DMS53 treated with DMSO at 0.1 percent for 48 hours (cell line): Measurements from ENCODE around the gene UNC5B.

ENCODE experiments used
- DNase-seq: peaks from one replicate; lab custom pipeline; 2025; ENCODE audit not compliant: unreplicated experiment; lab: John Stamatoyannopoulos, UW

The UNC5B gene

DNA sequence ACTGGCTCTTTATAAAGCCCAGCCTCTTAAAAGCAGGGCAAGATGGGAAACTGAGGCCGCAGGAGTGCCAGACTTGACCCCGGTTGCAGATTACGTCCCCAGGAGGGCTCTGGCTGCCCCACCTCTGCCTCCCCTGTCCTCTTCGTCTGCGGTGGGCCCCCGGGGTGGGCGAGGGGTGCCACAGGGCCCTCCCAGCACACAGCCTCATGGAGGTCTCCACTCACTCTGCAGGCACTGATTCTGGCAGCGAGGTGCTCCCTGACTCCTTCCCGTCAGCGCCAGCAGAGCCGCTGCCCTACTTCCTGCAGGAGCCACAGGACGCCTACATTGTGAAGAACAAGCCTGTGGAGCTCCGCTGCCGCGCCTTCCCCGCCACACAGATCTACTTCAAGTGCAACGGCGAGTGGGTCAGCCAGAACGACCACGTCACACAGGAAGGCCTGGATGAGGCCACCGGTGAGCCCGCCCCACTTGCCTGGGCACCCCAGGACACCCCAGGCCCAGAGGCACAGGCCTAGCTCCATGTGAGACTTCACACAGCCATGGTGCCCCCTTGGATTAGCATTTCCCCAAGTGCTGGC lies 67.3 kb downstream of the UNC5B start:
- no peak for DNase-seq

DNA sequence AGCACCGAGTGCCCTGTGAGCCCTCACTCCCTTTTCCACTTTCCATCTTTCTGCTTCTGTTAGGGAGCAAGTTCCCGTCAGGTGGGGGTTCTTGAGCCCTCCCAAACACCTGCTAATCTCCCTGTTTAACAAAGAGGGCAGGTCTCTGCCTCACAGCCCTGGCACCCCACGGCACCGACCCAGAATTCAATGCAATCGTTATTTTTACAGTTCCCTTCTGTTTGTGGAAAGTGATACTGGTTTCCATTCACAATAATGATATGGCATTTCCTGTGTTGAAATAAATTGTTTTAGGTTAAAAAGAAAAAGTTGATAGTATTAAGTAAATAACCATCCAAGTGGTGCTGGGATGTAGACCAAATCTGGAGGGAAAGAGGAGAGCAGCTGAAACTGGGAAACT lies 67.8 kb downstream of the UNC5B start:
- DNase-seq, result no peak

DNA sequence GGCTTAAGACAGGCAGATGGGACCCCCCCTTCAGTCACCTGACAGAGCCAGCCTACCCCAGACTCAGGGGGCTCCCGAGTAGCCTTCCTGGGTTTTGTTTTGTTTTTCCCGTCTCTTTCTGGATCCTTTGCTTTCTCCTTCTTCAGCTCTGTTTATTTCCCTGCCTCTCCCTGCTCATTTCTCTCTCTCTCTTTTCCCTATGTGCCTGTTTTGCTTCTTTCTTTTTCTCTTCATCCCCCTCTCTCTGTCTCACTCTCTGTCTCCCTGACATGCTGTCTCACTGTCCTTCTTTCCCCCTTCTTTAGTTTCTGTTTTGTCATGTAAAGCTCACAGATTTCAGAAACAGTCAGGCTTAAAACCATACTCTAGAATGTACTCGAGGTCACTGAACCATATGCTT lies 68.5 kb downstream of the UNC5B start:
- no peak for DNase-seq

DNA sequence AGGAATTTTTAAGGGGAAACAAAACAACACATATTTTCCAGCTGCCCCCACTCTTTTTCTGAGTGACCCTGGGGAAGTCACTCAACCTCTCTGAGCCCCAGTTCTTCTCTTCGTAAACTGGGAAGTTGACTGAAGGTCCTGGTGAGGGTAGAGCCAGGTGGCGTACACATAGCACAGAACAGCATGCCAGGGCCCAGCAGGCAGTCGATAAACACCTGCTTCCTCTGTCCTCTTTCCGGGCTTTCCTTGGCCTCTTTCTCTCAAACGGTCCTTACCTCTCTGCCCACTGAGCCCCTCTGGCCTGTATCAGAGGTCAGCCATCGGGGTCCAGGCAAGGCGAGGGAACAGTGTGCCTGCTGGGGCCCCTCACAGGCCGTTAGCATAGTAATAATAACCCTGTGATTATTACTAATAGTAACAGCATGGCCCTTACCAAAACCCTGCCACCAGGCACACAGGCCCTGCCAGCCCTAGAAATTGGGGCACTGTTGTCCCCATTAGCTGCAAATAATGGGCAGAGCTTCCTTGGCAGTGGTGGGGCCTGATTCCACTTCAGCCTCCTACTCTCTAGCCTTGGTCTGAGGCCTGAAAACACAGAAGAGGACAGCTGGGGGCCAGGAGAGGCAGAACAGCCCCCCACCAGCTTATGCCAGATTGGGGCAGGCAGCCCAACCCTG lies 69.4 kb downstream of the UNC5B start:
- no peak for DNase-seq

DNA sequence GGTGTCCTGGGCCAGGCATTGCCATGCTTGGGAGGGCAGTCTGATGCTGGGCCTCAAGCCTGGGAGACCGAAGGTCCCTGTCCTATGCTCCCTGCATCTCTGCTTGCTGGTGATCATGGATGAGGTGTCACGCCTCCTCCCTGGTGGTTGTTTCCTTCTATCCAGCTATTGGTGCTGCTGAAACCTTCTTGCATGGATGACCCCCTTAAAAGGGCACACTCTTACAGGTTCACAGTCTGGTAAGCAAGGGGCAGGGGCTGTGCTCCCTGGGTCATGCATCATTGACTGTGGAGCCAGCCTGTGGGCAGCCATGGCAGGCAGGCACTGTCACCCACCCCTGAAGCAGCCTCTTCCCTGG lies 69.9 kb downstream of the UNC5B start:
- no peak for DNase-seq

DNA sequence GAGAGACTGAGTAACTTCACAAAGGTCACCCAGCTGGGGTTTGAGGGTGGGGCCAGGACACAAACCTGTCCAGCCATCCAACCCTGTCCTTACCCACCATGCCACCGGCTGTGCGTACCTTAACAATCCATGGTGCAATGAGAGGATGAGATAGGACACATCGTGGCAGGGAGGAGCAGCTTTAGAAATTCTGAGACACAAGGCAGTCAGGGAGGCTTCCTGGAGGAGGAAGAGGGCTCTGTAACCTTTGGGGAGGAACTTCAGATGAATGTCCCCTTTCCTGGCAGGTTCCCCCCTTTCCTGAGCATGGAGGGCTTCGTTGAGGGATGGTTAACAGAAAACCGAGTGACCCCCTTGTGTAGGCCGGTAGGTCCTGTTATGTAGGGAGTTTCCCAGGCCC lies 71.0 kb downstream of the UNC5B start:
- no peak for DNase-seq

DNA sequence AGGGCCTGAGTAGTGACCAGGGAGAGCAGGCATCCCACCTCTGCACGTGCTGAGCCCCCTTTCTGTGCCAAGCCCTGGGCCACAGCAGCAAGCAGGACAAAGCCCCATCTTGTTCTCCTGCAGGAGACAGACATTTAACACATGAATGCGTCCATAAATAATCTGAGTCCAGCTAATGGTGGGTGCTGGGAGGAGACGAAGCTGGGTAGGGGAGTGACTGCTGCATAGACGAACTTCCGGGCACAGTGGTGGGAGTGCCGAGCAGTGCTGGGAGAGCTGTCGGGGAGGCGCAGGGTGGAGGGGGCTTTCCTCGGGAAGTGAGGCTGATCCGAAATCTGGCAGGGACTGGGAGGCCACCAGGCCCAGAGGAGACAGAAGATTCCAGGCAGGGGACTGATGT lies 71.5 kb downstream of the UNC5B start:
- no peak for DNase-seq

DNA sequence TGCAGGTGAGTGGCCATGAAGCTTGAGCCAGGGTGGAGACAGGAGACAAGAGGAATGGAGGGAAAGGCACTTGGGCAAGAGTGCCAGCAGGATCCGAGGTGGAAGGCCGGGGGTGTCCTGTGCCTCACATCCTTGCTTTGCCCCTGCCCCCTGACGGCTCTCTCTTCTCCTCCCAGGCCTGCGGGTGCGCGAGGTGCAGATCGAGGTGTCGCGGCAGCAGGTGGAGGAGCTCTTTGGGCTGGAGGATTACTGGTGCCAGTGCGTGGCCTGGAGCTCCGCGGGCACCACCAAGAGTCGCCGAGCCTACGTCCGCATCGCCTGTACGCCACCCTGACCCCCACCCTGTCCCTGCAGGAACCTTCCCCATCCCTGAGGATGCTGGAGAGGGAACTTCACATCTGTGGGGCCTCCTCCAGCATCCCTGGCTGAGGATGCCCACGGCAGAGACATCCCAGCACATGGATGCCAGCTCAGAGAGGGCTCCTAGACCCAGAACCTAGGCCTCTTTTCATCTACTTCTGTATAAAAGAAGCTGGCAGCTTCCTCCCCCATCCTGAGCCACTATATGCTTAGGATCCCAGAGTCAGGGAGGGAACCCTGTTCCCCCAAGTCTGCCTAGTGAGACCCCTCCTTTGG lies 72.3 kb downstream of the UNC5B start:
- DNase-seq, result no peak

DNA sequence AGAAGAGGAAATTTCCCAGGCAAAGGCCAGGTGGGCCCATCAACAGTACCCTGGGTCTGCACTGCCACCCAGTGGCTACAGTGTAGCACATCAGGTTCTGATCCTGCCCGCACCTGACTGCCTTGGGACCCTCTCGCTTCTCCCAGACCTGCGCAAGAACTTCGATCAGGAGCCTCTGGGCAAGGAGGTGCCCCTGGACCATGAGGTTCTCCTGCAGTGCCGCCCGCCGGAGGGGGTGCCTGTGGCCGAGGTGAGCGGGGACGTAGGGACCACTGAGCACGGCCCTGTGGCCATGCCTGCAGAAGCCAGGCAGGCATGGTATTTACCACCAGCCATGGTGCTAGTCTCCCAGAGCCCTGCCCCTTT lies 72.8 kb downstream of the UNC5B start:
- DNase-seq, result peak; percentile 13

DNA sequence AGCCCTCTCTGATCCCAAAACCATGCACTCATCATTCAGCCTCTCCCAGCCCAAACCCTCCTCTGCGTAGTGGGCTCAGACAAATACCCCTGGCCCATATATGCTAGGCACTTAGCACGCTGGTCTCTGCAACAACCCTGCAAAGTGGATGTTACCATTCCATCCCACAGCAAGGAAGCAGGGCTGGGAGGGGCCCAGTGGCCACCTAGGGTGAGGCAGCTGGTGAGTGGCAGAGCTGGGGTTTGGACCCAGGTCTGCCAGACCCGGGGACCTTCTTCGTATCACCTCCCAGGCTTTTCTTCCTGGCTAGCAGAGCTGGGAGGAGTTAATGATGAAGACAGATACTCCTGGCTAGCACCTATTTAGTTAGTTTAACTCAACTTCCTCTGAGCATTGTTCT lies 73.6 kb downstream of the UNC5B start:
- DNase-seq, result no peak

DNA sequence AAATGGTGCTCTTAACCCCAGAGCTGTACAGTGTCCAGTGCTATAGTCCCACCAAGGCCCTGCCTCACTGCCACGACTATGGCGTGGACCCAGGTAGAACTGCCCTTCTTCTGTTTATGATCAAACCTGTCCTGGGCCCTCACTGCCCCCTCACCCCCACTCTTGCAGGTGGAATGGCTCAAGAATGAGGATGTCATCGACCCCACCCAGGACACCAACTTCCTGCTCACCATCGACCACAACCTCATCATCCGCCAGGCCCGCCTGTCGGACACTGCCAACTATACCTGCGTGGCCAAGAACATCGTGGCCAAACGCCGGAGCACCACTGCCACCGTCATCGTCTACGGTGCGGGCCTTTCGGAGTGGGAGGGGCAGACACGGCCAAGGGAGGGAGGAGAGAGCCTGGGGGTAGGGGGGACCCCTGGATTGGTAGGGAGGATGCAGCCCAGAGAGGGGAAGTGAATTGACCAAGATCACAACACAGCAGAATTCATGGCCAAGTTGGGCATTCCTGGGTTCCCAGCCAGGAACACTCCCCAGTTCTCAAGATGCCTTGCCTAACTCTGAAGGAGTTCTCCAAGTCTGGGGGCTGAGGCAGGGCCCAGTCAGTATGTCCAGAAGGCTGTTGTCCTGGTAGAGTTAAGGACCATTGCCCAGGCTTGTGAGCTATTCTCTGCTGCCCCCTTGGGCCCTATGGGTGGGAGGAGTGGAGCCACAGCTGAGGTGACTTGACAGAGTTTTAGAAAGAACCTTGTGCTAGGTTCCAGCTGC lies 74.3 kb downstream of the UNC5B start:
- no peak for DNase-seq

DNA sequence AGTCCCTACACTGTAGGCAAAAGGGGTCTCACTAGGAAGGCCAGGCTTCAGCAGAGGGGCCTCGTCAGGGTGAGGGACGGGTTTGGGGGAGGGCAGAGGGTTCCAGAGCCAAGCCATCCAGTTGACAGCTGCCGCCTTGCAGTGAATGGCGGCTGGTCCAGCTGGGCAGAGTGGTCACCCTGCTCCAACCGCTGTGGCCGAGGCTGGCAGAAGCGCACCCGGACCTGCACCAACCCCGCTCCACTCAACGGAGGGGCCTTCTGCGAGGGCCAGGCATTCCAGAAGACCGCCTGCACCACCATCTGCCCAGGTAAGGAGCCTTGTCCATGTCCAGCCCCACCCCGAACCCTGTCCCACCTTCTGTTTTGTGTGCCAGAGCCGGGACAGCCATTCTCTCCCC lies 75.1 kb downstream of the UNC5B start:
- no peak for DNase-seq

DNA sequence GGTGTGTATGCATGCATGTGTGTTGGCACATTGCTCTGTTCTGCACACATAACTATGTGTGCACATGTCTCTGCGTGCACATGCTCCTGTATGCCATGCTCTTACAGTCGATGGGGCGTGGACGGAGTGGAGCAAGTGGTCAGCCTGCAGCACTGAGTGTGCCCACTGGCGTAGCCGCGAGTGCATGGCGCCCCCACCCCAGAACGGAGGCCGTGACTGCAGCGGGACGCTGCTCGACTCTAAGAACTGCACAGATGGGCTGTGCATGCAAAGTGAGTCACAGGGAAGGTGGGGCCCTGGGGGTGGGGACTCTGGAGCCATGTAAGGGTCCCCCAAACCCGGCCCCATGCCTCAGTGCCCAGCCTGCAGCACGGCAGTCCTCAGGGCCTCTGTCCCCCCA lies 76.1 kb downstream of the UNC5B start:
- DNase-seq, result no peak

DNA sequence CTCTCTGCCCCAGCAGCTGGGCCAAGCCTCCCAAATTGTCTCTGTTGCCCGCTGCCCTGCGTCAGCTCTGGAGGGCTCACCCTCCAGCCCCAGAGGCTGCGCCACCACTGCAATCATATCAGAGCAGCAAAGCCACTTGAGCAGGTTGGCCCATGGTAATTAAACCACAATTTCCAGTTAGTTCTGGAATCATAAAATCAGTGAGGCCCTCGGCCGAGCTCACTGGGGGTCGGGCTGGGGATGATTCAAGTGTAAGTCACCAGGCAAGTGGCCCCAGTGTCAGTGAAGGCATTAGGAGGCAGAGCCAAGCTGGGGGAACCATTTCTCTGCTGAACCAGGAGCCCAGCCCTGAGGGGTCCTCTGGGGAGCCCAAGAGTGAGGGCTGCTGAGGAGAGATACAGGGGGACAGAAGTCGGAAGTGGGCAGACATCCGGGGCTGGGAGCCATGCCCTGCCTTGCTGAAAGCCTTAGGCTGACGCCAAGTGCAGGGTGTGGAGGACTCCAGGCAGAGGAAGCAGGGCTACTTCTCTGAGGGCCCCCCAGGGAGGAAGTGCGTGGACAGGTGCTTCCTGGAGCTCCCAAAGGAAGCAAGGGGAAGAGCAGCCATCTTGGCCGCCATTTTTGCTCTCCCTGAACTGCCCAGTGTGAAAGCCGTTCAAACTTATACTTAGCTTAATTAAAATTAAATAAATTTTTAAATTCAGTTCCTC lies 77.2 kb downstream of the UNC5B start:
- DNase-seq, result no peak

DNA sequence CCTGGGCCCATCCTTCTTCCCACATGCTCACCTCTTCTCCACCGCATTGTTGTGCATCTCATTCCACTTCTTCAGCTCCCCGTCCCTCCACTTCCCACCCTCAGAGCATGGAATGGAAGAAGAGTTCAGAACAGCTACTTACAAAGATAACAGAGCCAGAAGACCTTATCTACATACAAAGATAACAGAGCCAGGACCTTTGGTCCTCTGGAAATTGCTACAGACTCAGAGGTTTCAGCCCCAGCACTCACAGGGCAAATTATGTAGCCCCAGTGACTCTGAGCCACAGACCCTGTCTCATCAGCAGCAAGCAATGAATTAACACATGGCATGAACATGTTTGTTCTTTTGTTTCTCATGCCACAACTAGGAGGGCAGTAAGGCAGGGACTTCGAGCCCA lies 78.0 kb downstream of the UNC5B start:
- DNase-seq, result no peak

DNA sequence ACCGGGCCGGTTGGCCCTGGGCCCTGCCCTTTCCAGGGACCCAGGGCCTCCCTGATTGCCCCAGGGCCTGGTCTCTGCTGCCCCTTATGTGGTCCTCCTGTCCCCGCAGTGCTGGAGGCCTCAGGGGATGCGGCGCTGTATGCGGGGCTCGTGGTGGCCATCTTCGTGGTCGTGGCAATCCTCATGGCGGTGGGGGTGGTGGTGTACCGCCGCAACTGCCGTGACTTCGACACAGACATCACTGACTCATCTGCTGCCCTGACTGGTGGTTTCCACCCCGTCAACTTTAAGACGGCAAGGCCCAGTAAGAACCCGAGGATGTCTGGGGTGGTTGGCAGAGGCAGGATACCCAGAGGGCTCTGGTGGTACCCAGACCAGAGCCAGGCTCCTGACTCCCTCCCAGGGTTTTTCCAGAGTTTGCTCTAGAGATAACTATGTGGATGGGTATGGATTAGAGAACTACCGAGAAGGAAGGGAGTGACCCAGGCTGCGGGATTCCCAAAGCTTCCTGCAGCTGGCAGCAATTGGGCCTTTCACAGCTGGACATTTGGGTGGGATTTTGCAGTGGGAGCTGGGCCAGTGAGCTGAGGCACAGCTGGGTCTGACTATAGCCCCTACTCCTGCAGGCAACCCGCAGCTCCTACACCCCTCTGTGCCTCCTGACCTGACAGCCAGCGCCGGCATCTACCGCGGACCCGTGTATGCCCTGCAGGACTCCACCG lies 78.6 kb downstream of the UNC5B start:
- DNase-seq, result no peak

DNA sequence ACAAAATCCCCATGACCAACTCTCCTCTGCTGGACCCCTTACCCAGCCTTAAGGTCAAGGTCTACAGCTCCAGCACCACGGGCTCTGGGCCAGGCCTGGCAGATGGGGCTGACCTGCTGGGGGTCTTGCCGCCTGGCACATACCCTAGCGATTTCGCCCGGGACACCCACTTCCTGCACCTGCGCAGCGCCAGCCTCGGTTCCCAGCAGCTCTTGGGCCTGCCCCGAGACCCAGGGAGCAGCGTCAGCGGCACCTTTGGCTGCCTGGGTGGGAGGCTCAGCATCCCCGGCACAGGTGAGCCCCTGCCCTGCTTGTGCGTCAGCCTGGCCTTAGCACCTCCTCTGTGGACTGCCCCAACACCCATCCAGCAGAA lies 79.1 kb downstream of the UNC5B start:
- DNase-seq, result no peak

DNA sequence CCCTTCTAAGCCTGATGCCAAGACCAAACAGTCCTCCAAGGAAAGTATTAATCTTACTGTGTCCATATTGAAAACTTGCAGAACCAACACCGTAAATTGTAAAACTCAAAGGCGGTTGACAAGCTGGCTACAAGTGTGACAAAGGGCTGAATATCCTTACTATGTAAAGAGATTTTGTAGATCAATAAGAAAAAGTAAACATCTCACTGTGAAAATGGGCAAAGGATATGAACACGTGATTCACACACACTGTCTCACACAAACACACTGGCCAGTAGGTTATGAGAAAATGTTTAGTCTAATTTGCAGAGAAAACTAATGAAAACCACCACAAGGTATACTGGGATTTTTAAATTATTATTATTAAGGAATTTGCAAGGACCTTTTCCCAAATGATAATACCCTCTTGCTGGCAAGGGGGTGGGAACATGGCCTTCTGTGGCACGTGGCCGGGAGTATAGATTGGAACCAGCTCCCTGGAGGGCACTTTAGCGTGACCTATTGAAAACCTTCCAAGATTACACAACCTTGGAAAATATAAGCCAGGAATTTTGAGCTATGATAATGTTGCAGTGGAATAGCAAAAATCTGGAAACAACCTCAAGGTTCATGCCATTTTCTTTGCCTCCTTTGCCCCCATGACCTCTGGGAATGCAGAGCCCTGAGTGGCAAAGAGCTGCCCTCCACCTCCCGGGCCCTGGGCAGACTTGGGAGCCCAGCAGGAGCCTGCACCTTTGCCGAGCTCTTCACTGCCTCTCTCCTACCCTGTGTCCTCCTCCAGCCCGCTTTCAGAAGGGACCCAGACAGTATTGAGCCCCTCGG lies 80.5 kb downstream of the UNC5B start:
- no peak for DNase-seq

DNA sequence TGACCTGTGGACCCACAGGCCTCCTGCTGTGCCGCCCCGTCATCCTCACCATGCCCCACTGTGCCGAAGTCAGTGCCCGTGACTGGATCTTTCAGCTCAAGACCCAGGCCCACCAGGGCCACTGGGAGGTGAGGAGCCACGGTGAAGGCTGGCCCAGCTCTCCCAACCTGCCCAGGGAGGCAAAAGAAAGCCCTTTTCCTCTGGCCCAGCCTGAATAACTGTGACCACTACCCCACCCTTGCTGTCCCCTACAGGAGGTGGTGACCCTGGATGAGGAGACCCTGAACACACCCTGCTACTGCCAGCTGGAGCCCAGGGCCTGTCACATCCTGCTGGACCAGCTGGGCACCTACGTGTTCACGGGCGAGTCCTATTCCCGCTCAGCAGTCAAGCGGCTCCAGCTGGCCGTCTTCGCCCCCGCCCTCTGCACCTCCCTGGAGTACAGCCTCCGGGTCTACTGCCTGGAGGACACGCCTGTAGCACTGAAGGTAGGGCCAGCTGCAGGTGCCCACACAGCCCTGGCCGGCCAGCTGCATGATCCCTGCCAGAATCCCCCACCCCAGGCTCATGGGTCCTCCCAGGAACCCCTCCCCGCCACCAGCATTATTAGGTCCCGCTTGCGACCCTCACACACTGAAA lies 81.2 kb downstream of the UNC5B start:
- DNase-seq, result no peak
